WTC11 (cell line): ENCODE measurements around the gene CAPN12.

Experiments used
- CREM ChIP-seq: sonication (generic); formaldehyde crosslinking; IDR thresholded peaks from 2 replicates; pipeline ENCODE4 v1.8.1; 2022; ENCODE audit warnings: mild to moderate bottlenecking, missing genetic modification reagents, moderate library complexity
- NR1H2 ChIP-seq: sonication (generic); formaldehyde crosslinking; IDR thresholded peaks from 2 replicates; pipeline ENCODE4 v1.9.0; 2021; ENCODE audit warnings: mild to moderate bottlenecking, moderate library complexity, missing genetic modification reagents
- ZNF317 ChIP-seq: sonication (generic); formaldehyde crosslinking; IDR thresholded peaks from 2 replicates; pipeline ENCODE4 v1.8.1; 2023; ENCODE audit warnings: low read depth, mild to moderate bottlenecking, moderate library complexity, missing genetic modification reagents, borderline replicate concordance
- TF ChIP-seq, protein P1 (sequence below): fragments of 200-600 bp; IDR thresholded peaks from 2 replicates; pipeline ENCODE4 v1.8.0; 2022; ENCODE audit warnings: antibody characterized with exemption
- TF ChIP-seq, protein P2 (sequence below): sonication (generic); formaldehyde crosslinking; IDR thresholded peaks from 2 replicates; pipeline ENCODE4 v1.8.0; 2022; ENCODE audit warnings: missing genetic modification reagents

DNA sequence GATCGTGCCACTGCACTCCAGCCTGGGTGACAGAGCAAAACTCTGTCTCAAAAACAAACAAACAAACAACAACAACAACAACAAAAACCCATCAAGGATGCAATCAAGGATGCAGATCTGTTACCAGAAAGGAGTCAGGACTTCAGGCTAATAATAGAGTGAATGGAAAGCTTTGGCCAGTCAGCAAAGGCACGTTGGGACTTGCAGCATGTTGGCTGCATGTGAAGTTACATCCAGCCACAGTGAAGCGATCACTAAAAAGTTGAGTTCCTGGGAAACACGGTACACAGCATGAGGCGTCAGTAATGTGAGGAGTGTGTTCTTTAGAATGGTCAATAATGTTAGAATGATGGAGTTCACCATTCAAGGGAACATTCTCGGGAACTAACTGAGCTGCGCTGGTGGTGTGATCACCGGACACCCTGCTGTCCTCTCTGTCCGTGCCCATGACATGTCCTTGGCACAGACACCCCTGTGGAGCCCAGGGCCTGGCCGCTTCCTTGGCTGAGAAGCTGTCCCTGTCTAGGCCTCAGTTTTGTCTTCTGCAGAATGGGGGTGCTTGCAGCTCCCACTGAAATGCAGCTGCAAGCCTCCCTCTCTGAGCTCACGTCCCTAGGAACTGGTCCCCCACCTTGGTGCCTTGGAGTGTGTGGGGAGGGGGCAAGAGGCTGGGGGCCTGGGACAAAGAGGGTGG is 42.4 kb upstream of the CAPN12 start:
- TF ChIP-seq, protein P1, sequence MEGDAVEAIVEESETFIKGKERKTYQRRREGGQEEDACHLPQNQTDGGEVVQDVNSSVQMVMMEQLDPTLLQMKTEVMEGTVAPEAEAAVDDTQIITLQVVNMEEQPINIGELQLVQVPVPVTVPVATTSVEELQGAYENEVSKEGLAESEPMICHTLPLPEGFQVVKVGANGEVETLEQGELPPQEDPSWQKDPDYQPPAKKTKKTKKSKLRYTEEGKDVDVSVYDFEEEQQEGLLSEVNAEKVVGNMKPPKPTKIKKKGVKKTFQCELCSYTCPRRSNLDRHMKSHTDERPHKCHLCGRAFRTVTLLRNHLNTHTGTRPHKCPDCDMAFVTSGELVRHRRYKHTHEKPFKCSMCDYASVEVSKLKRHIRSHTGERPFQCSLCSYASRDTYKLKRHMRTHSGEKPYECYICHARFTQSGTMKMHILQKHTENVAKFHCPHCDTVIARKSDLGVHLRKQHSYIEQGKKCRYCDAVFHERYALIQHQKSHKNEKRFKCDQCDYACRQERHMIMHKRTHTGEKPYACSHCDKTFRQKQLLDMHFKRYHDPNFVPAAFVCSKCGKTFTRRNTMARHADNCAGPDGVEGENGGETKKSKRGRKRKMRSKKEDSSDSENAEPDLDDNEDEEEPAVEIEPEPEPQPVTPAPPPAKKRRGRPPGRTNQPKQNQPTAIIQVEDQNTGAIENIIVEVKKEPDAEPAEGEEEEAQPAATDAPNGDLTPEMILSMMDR = no peak
- no peak for TF ChIP-seq CREM (CRISPR knock-in tag)
- TF ChIP-seq, protein P2, sequence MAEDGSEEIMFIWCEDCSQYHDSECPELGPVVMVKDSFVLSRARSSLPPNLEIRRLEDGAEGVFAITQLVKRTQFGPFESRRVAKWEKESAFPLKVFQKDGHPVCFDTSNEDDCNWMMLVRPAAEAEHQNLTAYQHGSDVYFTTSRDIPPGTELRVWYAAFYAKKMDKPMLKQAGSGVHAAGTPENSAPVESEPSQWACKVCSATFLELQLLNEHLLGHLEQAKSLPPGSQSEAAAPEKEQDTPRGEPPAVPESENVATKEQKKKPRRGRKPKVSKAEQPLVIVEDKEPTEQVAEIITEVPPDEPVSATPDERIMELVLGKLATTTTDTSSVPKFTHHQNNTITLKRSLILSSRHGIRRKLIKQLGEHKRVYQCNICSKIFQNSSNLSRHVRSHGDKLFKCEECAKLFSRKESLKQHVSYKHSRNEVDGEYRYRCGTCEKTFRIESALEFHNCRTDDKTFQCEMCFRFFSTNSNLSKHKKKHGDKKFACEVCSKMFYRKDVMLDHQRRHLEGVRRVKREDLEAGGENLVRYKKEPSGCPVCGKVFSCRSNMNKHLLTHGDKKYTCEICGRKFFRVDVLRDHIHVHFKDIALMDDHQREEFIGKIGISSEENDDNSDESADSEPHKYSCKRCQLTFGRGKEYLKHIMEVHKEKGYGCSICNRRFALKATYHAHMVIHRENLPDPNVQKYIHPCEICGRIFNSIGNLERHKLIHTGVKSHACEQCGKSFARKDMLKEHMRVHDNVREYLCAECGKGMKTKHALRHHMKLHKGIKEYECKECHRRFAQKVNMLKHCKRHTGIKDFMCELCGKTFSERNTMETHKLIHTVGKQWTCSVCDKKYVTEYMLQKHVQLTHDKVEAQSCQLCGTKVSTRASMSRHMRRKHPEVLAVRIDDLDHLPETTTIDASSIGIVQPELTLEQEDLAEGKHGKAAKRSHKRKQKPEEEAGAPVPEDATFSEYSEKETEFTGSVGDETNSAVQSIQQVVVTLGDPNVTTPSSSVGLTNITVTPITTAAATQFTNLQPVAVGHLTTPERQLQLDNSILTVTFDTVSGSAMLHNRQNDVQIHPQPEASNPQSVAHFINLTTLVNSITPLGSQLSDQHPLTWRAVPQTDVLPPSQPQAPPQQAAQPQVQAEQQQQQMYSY = no peak
- TF ChIP-seq ZNF317 (CRISPR knock-in tag) = no peak
- no peak for TF ChIP-seq NR1H2
